Upper lobe of left lung (tissue), 6 donors: Measurements from ENCODE around the gene ANXA2. TPM values are rescaled to one million over a fixed set of nuclear protein-coding genes. Genes with fewer than 3 reads are reported as not detected.
A peak's percentile ranks its signal among the peaks of the same experiment; 100 is the strongest.

ENCODE experiments used
- ATAC-seq, 2 donors: fragments of 200-7000 bp; cut with Tn5 transposase; one replicate each; pipeline ENCODE4 v1.9.1; 2022; ENCODE audit warnings: mild to moderate bottlenecking in 2 of 2, moderate library complexity in 2 of 2; ENCODE audit not compliant: low FRiP score in 2 of 2
- DNase-seq, 2 donors: peaks; one replicate each; pipeline ENCODE4 v3.0.0-alpha.2; 2019 to 2020
- H3K27ac ChIP-seq, 4 donors: fragments of 200-600 bp; sonication (generic); one replicate each; pipeline ENCODE4 v1.5.1; 2016 to 2019
- H3K27me3 ChIP-seq, 4 donors: fragments of 200-600 bp; sonication (generic); one replicate each; pipeline ENCODE4 v1.5.1; 2017 to 2019
- H3K36me3 ChIP-seq, 4 donors: fragments of 200-600 bp; sonication (generic); one replicate each; pipeline ENCODE4 v1.5.1; 2016 to 2019
- H3K4me1 ChIP-seq, 4 donors: fragments of 200-600 bp; sonication (generic); one replicate each; pipeline ENCODE4 v1.5.1; 2018 to 2019
- H3K4me3 ChIP-seq, 4 donors: fragments of 200-600 bp; sonication (generic); one replicate each; pipeline ENCODE4 v1.5.1; 2017 to 2019; ENCODE audit warnings: mild to moderate bottlenecking in 2 of 4, moderate library complexity in 1 of 4
- H3K9me3 ChIP-seq, 4 donors: fragments of 200-600 bp; sonication (generic); one replicate each; pipeline ENCODE4 v1.5.1; 2018 to 2019
- EP300 ChIP-seq, 4 donors: sonication (generic); formaldehyde crosslinking; IDR thresholded peaks; one replicate each; pipeline ENCODE4 v1.5.1; 2017; ENCODE audit warnings: antibody characterized with exemption in 4 of 4, control low read depth in 2 of 4
- POLR2A ChIP-seq, 4 donors: fragments of 450-650 bp; IDR thresholded peaks; one replicate each; pipeline ENCODE4 v1.5.1; 2016 to 2017; ENCODE audit warnings: antibody characterized with exemption in 4 of 4, mild to moderate bottlenecking in 2 of 4
- POLR2AphosphoS5 ChIP-seq, 2 donors: sonication (generic); formaldehyde crosslinking; IDR thresholded peaks; one replicate each; pipeline ENCODE4 v1.5.1; 2017; ENCODE audit warnings: antibody characterized with exemption in 2 of 2
- WGBS, 2 donors: methylation state at CpG; one replicate each; pipeline ENCODE4 v1.1.5; 2017 to 2018; 5-methylcytosine and 5-hydroxymethylcytosine counted together
- total RNA-seq, 6 donors: library from RNA; depleted of rRNA in 4 of 6; stranded (reverse); fragments of >200 nt in 4 of 6; gene quantifications; one replicate each; pipeline versions ENCODE4 v1.1.0 to v1.2.1, GENCODE V29; 2016 to 2021
- TF ChIP-seq, protein P1 (sequence below), 6 experiments: fragments of 450-650 bp in 4 of 6; fragments of 200-600 bp in 2 of 6; sonication (generic) in 2 of 6; IDR thresholded peaks; one replicate each; pipeline ENCODE4 v1.5.1; 2016 to 2019; ENCODE audit warnings: antibody characterized with exemption in 6 of 6
- donor health status: DM: no; HTN: no; CAD: no; lungs with moderate emphysema.
- donor health status: DM: no; HTN: yes; CAD: no; lungs with severe emphysema.

ANXA2 gene
- total RNA-seq, 6 donors from 2014 or later, result 394 to 1,774 (median 1,094) TPM

DNA sequence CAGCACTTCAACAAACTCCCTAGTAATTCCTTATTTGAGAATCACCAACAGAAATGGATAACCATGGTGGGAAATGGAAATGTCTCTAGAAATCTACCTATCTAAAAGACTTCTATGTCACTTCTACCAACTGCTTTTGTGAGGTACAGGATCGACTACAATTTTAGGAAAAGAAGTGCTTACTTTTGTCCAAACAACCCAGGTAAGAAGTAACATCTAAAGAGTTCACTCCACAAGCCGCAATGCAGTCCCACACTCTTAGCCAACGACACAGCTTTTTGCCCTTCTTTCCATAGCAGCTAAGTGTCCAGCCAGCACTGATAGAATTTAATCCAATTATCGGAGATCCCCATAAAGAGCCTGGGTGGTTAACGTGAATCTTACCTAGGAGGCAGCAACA, 28.1 kb downstream of the ANXA2 start:
- Histone ChIP-seq H3K9me3 (no peaks in the 10 kb centered on the region), H3K4me3 (no peak overlapping the region), H3K27me3 (no peaks in the 10 kb centered on the region), H3K36me3 (peaks cover 0 to 40% (median 12%) of the 10 kb centered on the region in 4 donors), H3K27ac (peak overlapping the region in 3 of 4 donors; percentile 49 to 77 (median 74)), H3K4me1 (peaks cover 37 to 50% (median 43%) of the 10 kb centered on the region in 4 donors)
- no peak for DNase-seq
- TF ChIP-seq EP300 (IDR thresholded peaks at IDR 0.05) (no peak), POLR2AphosphoS5 (IDR thresholded peaks at IDR 0.05) (no peak), POLR2A (IDR thresholded peaks at IDR 0.05) (no peak)
- TF ChIP-seq, protein P1, sequence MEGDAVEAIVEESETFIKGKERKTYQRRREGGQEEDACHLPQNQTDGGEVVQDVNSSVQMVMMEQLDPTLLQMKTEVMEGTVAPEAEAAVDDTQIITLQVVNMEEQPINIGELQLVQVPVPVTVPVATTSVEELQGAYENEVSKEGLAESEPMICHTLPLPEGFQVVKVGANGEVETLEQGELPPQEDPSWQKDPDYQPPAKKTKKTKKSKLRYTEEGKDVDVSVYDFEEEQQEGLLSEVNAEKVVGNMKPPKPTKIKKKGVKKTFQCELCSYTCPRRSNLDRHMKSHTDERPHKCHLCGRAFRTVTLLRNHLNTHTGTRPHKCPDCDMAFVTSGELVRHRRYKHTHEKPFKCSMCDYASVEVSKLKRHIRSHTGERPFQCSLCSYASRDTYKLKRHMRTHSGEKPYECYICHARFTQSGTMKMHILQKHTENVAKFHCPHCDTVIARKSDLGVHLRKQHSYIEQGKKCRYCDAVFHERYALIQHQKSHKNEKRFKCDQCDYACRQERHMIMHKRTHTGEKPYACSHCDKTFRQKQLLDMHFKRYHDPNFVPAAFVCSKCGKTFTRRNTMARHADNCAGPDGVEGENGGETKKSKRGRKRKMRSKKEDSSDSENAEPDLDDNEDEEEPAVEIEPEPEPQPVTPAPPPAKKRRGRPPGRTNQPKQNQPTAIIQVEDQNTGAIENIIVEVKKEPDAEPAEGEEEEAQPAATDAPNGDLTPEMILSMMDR (IDR thresholded peaks at IDR 0.05), result no peak
- 87 to 88% methylated on average over 5 of the region's 5 CpGs for WGBS, 2 donors
- no peak for ATAC-seq

DNA sequence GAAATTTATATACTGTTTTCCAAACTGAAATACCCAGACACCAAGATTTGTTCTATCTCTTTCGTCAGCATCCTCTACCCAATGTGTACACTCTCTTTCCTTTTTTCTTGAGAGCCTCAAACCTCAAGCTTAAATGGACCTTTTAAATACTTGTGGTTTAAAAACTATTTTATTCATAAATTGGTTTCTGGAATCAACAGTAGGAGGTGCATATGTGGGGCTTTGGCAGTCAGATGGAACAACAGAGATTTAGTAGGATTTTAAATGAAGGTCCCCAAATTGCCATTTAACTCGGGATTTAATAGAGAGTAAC, 33.2 kb downstream of the ANXA2 start:
- 89 to 98% methylated on average over 2 of the region's 2 CpGs for WGBS, 2 donors

DNA sequence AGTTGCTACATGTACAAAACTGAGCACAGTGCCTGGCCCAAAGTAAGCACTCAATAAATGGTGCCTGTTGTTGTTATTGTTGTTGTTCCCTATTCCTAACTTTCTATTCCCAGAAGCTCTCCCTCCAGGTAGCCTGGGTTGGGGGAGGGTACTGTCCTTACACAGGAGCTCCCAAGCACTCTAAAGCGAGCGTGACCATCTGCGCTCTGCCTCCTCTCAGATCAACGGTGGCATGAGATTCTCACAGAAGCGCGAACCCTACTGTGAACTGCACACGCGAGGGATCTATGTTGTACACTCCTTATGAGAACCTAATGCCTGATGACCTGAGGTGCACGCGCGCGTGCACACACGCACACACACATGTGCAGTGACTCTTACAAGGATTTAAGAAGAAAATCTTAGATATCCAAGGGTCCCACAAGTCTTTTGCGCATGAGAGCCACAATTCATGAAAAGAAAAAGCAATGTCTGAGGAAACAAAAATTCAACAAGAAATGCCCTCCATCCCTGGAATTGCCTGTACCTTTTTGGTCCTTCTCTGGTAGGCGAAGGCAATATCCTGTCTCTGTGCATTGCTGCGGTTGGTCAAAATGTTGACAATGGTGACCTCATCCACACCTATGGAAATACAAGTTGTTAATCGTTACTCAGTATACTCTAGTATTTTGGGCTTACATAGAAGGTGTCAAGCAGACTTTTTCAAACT, 33.7 kb downstream of the ANXA2 start:
- Histone ChIP-seq H3K4me1 (peaks cover 17 to 24% (median 18%) of the 10 kb centered on the region in 4 donors), H3K9me3 (no peaks in the 10 kb centered on the region), H3K27me3 (no peaks in the 10 kb centered on the region), H3K27ac (peak overlapping the region in 2 of 4 donors; percentile 60 to 72), H3K4me3 (no peak overlapping the region), H3K36me3 (peaks cover 9 to 62% (median 44%) of the 10 kb centered on the region in 4 donors)
- ATAC-seq, result peak in 1 of 2 donors; percentile 43
- TF ChIP-seq POLR2AphosphoS5 (IDR thresholded peaks at IDR 0.05), result no peak
- TF ChIP-seq, protein P1 (IDR thresholded peaks at IDR 0.05), result no peak
- TF ChIP-seq EP300 (IDR thresholded peaks at IDR 0.05), result no peak
- WGBS, 2 donors, result 91 to 92% methylated on average over 17 of the region's 17 CpGs
- no peak for DNase-seq

More for the DNA sequence above, 33.2 kb downstream of the ANXA2 start:
- DNase-seq (no peak), ATAC-seq (no peak)
- TF ChIP-seq POLR2A (IDR thresholded peaks at IDR 0.05) (no peak), EP300 (IDR thresholded peaks at IDR 0.05) (no peak), POLR2AphosphoS5 (IDR thresholded peaks at IDR 0.05) (no peak)
- TF ChIP-seq, protein P1 (IDR thresholded peaks at IDR 0.05), result no peak
- Histone ChIP-seq H3K9me3 (no peaks in the 10 kb centered on the region), H3K27ac (no peak overlapping the region), H3K4me3 (no peak overlapping the region), H3K4me1 (peaks cover 17 to 24% (median 20%) of the 10 kb centered on the region in 4 donors), H3K27me3 (no peaks in the 10 kb centered on the region), H3K36me3 (peaks cover 9 to 56% (median 43%) of the 10 kb centered on the region in 4 donors)

DNA sequence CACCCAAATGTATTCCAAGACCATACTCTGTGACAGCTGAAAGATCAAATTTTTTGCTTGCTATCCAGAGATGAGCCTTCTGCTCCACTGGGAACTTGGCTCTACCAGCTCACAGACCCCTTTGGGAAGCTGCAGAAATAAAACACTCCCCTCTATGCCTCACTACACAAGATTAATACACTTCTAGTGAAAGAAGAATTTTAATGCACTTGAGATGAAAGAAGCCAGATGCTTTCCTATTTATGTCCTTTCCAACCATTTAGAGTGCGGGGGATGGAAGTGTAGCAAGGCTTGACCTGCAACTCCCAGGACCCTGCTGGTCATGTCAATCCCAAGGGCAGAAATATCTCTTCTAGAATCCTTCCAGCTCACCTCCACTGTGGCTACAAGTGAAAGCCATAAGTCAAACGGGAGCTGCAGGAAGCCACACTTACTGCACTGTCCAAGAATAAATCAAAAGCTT, 34.7 kb downstream of the ANXA2 start:
- no peak for ATAC-seq
- no peaks in the 10 kb centered on the region for H3K9me3 ChIP-seq
- TF ChIP-seq POLR2A (IDR thresholded peaks at IDR 0.05), result no peak
- H3K36me3 ChIP-seq, result peaks cover 9 to 70% (median 51%) of the 10 kb centered on the region in 4 donors
- WGBS, 2 donors, result 47% methylated on average over 2 of the region's 2 CpGs
- H3K4me1 ChIP-seq, result peaks cover 17 to 24% (median 18%) of the 10 kb centered on the region in 4 donors
- H3K4me3 ChIP-seq, result no peak overlapping the region
- no peaks in the 10 kb centered on the region for H3K27me3 ChIP-seq
- H3K27ac ChIP-seq, result peak overlapping the region in 2 of 4 donors; percentile 60 to 72
- no peak for DNase-seq

DNA sequence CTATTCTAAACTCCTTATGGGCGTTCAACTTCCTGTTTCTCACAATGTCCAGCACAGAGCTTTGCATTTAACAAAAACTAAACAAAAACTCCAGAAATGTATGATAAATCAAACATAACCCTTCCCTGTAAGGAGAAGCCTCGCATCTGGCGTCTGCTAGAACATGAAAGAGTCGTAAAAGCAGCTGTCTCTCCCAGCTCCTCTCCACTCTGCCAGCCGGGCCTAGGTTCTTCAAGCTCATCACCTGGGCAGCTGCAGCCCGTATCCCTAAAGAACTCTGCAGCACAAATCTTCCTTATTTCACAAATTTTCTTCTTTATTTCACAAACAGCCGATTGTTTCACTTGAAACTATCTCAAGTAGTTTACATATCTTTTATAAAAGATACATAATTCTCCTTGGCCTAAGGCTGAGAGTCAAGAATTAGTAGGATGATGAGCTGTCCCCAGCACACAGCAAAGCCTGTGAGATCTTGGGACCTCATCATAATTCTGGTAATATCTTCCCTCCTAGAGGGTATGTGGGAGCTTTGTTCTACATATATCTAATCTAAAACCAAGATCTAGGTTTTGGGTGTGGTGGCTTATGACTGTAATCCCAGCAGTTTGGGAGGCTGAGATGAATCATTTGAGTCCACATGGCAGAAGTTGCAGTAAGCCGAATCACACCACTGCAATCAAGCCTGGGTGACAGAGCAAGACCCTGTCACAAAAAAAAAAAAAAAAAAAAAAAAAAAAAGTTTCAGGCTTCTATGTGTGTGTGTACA, 35.3 kb downstream of the ANXA2 start:
- Histone ChIP-seq H3K4me3 (no peak overlapping the region), H3K27ac (peak overlapping the region; percentile 1 to 72 (median 32)), H3K27me3 (no peaks in the 10 kb centered on the region), H3K4me1 (peaks cover 17 to 24% (median 18%) of the 10 kb centered on the region in 4 donors), H3K9me3 (no peaks in the 10 kb centered on the region), H3K36me3 (peaks cover 9 to 75% (median 52%) of the 10 kb centered on the region in 4 donors)
- peak; percentile 11 to 80 for ATAC-seq
- TF ChIP-seq, protein P1 (IDR thresholded peaks at IDR 0.05), result no peak
- TF ChIP-seq POLR2AphosphoS5 (IDR thresholded peaks at IDR 0.05), result no peak
- no peak for TF ChIP-seq POLR2A (IDR thresholded peaks at IDR 0.05)
- TF ChIP-seq EP300 (IDR thresholded peaks at IDR 0.05), result no peak
- 54 to 57% methylated on average over 8 of the region's 8 CpGs for WGBS, 2 donors
- no peak for DNase-seq
